Colonic mucosa (tissue), 4 donors: ENCODE results near the gene CCL15. TPM values are rescaled to one million over a fixed set of nuclear protein-coding genes. Genes with fewer than 3 reads are reported as not detected.

Experiments used
- DNase-seq: peaks from one replicate; pipeline ENCODE4 v3.0.0-alpha.2; 2020
- H3K27ac ChIP-seq: fragments of 200-600 bp; one replicate; pipeline ENCODE4 v1.8.0; 2021
- H3K27me3 ChIP-seq: fragments of 200-600 bp; one replicate; pipeline ENCODE4 v1.8.0; 2021
- H3K36me3 ChIP-seq: fragments of 200-600 bp; one replicate; pipeline ENCODE4 v1.8.0; 2021
- H3K4me1 ChIP-seq: fragments of 200-600 bp; one replicate; pipeline ENCODE4 v1.8.0; 2021; ENCODE audit warnings: mild to moderate bottlenecking
- H3K4me3 ChIP-seq: fragments of 200-600 bp; one replicate; pipeline ENCODE4 v1.8.0; 2021
- H3K9ac ChIP-seq, 2 donors: one replicate each; pipeline ENCODE4 v1.7.0; 2013; ENCODE audit warnings: control low read depth in 2 of 2, low read depth in 2 of 2, low read length in 2 of 2
- H3K9me3 ChIP-seq: fragments of 200-600 bp; one replicate; pipeline ENCODE4 v1.8.0; 2021
- CTCF ChIP-seq: fragments of 200-600 bp; IDR thresholded peaks from one replicate; pipeline ENCODE4 v1.8.0; 2022; ENCODE audit warnings: antibody characterized with exemption, mild to moderate bottlenecking
- intact Hi-C: fragments of 100-400 bp; cut with DNase I; formaldehyde crosslinking; loops from one replicate; pipeline ENCODE4 v1.14.1; 2022
- total RNA-seq, 2 donors: library from RNA; stranded (reverse); fragmentation: NEBNext Ultra II Directional in 1 of 2; extraction: Animal tissue kit (Norgen Biotek cat#: 25700) in 1 of 2; gene quantifications; one replicate each; pipeline ENCODE4 v1.2.1, GENCODE V29; 2021
- donor health status: healthy.
- donor health status: DM: no; HTN: no; CAD: no.
- donor health status: DM: no; HTN: no; CAD: no.

Gene CCL15
- total RNA-seq, 2 donors from 2014 or later: 37.2 to 54.4 TPM

- H3K27me3 ChIP-seq: no peaks in the 10 kb centered on the region
- DNase-seq: no peak
- H3K4me1 ChIP-seq: no peaks in the 10 kb centered on the region
- no peak overlapping the region for H3K27ac ChIP-seq
- intact Hi-C loops: loop anchor here (10.0 kb wide), 1 partner anchor 512 kb away; the partner anchor contains the start of gene ZNHIT3
- no peaks in the 10 kb centered on the region for H3K9me3 ChIP-seq
- H3K36me3 ChIP-seq: no peaks in the 10 kb centered on the region
- H3K4me3 ChIP-seq: no peak overlapping the region
- no peak overlapping the region for H3K9ac ChIP-seq
- no peak for TF ChIP-seq CTCF
These were observed 28.4 kb downstream of the CCL15 start for GRCh38 chr17:35972945-35973332.

DNA sequence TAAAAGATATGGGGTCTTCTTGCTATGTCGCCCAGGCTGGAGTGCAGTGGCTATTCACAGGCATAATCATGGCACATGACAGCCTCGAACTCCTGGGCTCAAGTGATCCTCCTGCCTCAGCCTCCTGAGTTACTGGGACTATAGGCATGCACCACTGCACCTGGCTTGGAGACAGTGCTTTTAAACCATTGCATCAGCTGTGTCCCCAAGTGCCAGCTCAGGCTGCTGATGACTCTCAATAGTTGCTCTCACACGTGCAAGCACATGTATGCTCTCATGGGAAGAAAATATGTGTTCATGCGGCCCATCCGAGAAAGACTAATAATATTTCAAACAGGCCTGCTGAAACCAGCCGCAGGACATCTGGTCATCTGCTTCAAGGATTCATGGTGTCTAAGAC is 28.8 kb downstream of the CCL15 start:
- H3K4me3 ChIP-seq: no peak overlapping the region
- no peaks in the 10 kb centered on the region for H3K9me3 ChIP-seq
- H3K27ac ChIP-seq: no peak overlapping the region
- no peak for TF ChIP-seq CTCF
- H3K27me3 ChIP-seq: no peaks in the 10 kb centered on the region
- intact Hi-C loops: loop anchor here (10.0 kb wide), 1 partner anchor 512 kb away; the partner anchor contains the start of gene ZNHIT3
- no peak for DNase-seq
- no peaks in the 10 kb centered on the region for H3K4me1 ChIP-seq
- H3K9ac ChIP-seq: no peak overlapping the region
- no peaks in the 10 kb centered on the region for H3K36me3 ChIP-seq

DNA sequence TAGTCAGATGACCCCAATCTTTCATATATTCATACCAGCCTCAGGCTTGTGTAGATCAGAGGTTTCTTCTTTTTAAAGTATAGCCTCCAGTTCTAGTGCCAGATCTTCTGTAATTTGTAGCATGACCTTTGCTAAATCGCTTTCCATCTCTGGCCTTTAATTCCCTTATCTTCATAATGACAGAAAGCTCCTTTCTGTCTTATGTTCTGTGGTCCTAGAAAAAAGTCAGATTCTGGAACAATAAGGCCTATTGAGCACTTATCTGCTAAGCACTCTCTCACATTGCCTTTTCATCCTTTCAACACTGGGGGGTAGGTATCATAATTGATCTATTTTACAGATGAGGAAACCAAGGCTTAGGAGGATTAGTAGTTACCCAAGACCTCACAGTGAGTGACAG is 29.3 kb downstream of the CCL15 start:
- H3K9me3 ChIP-seq: no peaks in the 10 kb centered on the region
- H3K27me3 ChIP-seq: no peaks in the 10 kb centered on the region
- DNase-seq: no peak
- H3K4me3 ChIP-seq: no peak overlapping the region
- no peak overlapping the region for H3K27ac ChIP-seq
- H3K9ac ChIP-seq: no peak overlapping the region
- no peaks in the 10 kb centered on the region for H3K4me1 ChIP-seq
- intact Hi-C loops: loop anchor here (10.0 kb wide), 1 partner anchor 513 kb away; the partner anchor contains the start of gene ZNHIT3
- no peaks in the 10 kb centered on the region for H3K36me3 ChIP-seq
- no peak for TF ChIP-seq CTCF

- H3K9me3 ChIP-seq: no peaks in the 10 kb centered on the region
- DNase-seq: peak; percentile 91
- H3K36me3 ChIP-seq: no peaks in the 10 kb centered on the region
- peak; percentile 82 for TF ChIP-seq CTCF
- H3K27me3 ChIP-seq: no peaks in the 10 kb centered on the region
- no peaks in the 10 kb centered on the region for H3K4me1 ChIP-seq
- intact Hi-C loops: loop anchor here (2.0 to 10.0 kb wide), 2 partner anchors 179 to 515 kb away; partner anchors contain the start of gene ZNHIT3
- H3K9ac ChIP-seq: no peak overlapping the region
- H3K27ac ChIP-seq: no peak overlapping the region
- no peak overlapping the region for H3K4me3 ChIP-seq
These were observed 31.6 kb downstream of the CCL15 start for GRCh38 chr17:35969558-35970380.

GRCh38 chr17:35968520-35969054 is 32.8 kb downstream of the CCL15 start:
- Histone ChIP-seq H3K4me3 (no peak overlapping the region), H3K27me3 (no peaks in the 10 kb centered on the region), H3K27ac (no peak overlapping the region), H3K9me3 (no peaks in the 10 kb centered on the region), H3K9ac (no peak overlapping the region), H3K36me3 (no peaks in the 10 kb centered on the region), H3K4me1 (no peaks in the 10 kb centered on the region)
- no peak for TF ChIP-seq CTCF
- intact Hi-C loops: loop anchor here (2.0 kb wide), 1 partner anchor 180 kb away; no protein-coding TSS in a partner anchor
- no peak for DNase-seq
